Measurements from ENCODE around the gene ABT1.
A peak's percentile ranks its signal among the peaks of the same experiment; 100 is the strongest.
"Not testable (repeated sequence)": the region's sequence is repeated elsewhere in the genome, so short reads cannot be mapped to it uniquely, and the experiment has no call there.

The ABT1 gene

DNA sequence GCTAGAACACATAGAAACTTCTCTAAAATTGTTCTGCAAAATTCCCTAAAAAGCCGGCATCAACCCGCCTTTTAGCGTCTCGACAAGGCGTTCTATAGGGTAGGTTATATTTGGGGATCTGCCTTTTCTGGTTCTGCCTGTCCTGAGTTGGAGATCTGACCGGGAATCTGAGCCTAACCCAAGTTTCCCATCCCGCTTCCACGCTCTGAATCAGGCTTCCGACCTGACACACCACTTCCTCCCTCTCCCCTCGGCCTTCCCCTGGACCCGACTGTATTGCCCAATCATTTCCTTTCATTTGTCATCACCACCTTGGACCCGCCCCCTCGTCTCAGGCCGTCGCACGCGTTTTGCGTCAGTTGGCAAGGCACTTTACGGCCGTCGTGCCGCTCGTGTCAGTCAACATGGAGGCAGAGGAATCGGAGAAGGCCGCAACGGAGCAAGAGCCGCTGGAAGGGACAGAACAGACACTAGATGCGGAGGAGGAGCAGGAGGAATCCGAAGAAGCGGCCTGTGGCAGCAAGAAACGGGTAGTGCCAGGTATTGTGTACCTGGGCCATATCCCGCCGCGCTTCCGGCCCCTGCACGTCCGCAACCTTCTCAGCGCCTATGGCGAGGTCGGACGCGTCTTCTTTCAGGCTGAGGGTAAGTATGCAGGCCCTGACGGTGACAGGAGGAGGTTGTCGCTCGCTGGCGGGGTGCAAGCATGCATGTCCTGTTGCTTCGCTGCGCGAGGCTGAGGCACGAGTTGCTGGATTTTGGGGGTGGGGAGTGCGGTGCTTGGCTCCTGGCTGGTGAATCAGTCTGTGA lies at the start of gene ABT1:
Gene ABT1, plus strand, starts transcription at position 375 of the 810 bp plus-strand sequence. Its CDS starts 30 bp downstream, at position 405.
- peak; percentile 99 for DNase-seq

DNA sequence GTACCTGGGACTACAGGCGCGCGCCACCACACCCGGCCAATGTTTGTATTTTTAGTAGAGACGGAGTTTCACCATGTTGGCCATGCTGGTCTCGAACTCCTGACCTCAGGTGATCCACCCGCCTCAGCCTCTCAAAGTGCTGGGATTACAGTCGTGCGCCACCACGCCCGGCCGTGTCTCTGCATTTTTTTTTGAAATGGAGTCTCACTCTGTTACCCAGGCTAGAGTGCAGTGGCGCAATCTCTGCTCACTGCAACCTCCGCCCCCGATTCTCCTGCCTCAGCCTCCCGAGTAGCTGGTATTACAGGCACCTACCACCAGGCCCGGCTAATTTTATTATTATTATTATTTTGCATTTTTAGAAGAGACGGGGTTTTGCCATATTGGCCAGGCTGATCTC lies 49.4 kb upstream of the ABT1 start:
- not testable (repeated sequence) for DNase-seq

- DNase-seq, result peak; percentile 90
Observed at GRCh38 chr6:26550250-26550993, 46.3 kb upstream of the ABT1 start.

DNA sequence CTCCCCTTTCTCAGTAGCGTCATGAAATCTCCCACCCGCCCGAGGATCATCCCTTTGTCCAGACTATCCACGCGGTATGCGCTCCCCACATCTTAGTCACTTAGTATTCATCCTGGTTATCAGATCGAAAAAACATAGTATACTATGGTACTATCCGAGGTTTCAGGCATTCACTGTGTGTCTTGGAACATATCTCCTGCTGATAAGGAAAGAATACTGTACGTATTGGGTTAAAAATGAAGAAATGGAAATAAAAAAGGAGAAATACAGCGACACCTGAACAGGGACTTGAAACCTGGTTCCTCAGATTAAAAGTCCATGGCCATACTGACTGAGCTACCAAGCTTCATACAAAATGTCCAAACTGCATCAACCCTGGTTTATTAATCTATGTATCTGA lies 44.5 kb upstream of the ABT1 start:
- no peak for DNase-seq

DNA sequence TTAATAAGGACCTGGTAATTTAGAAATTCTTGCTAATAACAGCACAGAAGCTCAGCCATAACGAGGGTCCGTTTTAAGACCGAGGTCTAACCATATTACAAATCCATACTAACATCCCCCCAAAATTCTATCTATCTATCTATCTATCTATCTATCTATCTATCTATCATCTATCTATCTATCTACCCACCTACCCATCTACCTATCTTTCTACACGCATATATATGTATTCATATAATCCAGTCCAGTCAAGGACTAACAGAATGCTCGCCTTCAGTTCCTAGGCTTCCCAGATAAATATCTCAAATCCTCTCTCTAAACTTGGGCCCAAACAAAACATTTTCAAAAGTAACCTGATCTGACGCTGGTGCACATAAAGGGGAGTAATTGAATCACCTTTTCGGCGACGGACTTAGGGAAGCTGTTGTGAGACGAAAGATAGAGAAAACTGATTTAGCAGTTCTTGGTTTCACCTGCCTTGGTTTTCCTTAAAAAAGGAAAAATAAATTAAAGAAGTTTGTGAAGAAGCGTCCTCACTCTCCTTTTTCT lies 44.0 kb upstream of the ABT1 start:
- DNase-seq, result no peak

DNA sequence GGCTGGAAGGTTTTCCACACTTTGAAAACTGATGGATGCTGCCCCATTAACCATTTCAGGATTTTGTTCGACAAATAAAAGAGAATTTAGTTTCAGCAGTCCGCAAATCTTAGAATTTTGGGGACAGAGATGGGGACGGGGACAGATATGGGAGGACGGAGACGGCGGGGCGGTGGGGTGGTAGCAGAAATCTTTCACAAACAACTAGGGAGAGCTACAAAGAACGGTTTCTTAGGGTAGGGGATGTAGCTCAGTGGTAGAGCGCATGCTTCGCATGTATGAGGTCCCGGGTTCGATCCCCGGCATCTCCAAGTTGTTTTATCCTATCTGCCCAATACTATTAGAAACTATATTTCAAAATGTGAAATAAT lies 43.5 kb upstream of the ABT1 start:
- peak; percentile 90 for DNase-seq

DNA sequence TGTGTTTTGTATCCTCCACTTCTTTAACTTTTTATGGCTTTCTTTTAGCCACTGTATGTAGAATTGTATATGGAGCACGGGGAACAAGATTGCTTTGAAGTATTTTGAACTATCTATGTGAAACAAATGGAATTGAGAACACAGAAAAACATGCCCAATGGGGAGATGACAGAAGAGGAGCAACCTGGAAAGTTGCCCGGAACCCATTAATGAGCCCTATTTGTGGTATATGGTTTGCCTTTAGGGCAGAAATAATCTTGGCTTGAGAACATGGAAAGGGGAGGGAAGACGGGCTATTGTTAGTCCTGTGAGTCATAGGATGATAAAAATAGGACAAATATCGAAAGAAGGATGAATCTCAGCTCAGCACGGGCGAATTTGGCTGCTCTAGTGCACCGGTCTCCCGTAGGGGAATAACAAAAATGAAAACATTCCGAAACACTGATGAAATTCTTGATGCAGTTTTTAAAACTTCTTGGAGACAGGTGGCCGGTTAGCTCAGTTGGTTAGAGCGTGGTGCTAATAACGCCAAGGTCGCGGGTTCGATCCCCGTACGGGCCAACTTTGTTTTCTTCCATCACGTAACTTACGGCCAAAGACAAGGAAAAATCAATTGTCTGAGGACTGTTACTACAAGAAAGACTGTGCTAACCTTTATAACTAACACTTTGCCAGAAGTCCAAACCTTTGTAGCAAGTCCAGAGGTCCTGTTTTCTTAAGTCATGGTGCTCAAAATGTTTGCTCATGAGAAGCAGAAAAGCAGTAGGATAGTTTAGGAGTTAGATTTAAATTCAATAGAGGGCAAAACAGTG lies 42.9 kb upstream of the ABT1 start:
- peak; percentile 89 for DNase-seq

GRCh38 chr6:26554447-26554696 lies 42.4 kb upstream of the ABT1 start:
- DNase-seq, result no peak

- peak; percentile 74 for DNase-seq
Observed at GRCh38 chr6:26554697-26555504, 41.9 kb upstream of the ABT1 start.

DNA sequence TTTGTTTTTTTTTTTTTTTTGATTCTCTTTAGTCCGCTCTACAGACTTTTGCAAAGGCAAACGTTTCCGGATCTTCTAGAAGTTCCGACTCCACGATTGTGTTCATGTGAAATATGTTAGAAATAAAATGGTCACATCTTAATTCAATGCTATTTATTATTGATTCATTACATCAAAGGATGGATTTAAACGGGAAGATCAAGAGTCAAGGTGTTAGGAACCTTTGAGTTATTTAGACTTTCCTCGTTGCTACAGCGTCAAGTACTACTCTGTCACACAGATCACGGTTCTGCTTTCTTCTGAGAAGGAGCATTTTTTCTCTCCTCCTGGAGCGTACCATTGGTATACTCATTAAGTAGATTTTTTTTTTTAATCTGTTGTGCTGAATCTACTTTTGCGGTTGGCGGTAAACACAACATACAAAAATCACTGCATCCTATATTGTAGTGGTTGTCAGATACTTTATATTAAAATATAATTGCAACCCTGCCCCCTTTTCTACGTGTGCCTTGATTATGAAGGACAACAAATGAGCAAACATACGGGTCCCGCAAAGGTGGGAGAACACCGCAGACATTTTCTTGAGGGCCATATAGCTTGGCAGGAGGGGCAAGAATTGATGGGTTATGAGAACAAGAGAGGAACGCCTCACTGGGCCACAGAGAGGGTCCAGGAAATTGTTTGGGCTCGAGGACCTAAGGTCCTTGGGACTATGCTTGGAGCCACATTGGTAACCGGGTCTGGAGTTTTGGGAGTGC lies 41.1 kb upstream of the ABT1 start:
- DNase-seq, result no peak

GRCh38 chr6:26556263-26557070 lies 40.3 kb upstream of the ABT1 start:
- DNase-seq, result peak; percentile 55

- DNase-seq, result no peak
Observed at GRCh38 chr6:26561533-26562466, 35.0 kb upstream of the ABT1 start.

GRCh38 chr6:26563488-26563887 lies 33.3 kb upstream of the ABT1 start:
- no peak for DNase-seq

DNA sequence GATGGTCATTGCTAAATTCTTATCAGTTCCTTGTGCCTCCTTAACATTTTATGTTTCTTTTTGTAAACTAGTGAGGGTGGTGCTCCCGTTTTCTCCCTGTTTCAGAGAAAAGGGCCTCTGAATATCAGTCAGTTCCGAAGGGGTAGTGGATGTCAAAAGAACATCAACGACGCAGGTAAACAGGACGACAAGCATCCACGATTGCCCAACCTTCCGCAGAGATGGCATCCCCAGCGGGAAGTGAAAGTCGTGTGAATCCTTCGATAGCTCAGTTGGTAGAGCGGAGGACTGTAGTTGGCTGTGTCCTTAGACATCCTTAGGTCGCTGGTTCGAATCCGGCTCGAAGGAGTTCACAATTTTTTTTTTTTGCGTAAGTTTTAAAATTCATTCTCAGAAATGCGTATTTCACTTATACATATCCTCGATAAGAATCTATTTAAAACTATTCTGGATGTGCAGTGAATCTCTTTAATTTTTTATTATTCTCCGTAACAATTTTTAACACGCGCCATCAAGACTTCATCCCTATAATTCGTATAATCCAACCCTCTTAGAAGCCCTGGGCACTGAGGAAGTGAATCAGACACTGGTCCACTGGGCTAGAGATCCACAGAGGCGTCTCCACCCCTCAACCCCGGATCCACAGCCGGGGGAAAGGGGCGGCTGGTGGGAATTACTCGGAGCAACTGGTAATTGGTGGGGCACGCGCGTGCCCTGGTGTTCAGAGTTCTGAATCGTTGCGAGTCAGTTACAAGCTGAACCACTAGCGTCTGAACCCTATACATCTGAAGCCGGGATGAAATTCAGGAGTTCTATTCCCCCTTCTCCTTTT lies 27.9 kb upstream of the ABT1 start:
- DNase-seq, result peak; percentile 93

DNA sequence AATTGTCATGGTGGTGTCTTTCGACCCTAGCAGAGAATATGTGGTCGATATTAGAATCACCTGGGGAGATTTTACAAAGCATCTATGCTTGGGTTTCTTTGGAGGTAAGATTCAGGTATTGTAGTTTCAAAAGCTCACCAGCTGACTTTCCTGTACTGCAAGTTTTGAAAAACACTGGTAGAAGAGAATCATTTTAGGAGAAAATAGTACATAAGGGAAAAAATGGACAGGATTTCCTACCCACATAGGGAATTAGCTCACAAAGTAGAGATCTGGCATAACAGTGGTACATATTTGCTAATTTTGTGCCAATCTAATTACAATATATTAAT lies 27.4 kb upstream of the ABT1 start:
- no peak for DNase-seq

- no peak for DNase-seq
Observed at GRCh38 chr6:26570027-26570809, 26.5 kb upstream of the ABT1 start.

DNA sequence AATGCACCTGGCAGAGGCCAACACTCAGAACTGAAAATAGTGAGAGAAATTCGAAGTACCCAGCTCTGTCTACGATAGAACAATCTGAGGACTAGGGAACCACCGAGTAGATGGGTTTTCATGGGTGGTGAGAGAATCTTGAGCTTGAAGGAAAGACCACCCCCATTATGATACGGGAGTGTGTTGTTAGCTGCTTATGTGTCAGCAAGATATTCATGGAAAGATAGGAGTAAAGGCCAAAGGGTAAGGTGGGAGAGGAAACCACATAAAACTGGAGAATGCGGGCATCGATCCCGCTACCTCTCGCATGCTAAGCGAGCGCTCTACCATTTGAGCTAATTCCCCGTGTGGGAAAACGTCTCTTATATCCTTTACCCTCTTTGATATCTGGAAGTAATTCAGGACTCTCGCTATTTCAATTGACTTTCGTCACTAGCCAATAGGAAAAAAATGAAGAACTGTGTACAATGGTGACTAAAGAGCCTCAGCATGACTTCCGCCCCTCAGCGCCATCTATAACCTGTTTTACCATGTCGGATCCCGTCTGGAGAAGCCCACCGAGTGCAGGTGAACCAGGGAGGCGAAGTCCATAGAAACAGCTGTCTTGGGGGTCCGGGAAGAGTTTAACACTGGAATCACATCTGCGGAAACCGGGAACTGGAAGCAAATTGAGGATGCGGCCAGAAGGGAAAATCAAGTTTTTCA lies 25.0 kb upstream of the ABT1 start:
- peak; percentile 72 for DNase-seq

All from retina (tissue), 1 donor.